ENCODE results near the gene DOCK3.

- TF ChIP-seq CTCF (conservative IDR thresholded peaks at IDR 0.05; ENCODE audit: low read depth, low read length) = no peak
- TF ChIP-seq EZH2 (IDR thresholded peaks at IDR 0.05; ENCODE audit: borderline replicate concordance, low read depth, low read length, poor library complexity, severe bottlenecking) = no peak
Observed at GRCh38 chr3:51408813-51409212, 734.1 kb downstream of the DOCK3 start.
